Measurements from ENCODE around the gene SLC10A3.

The SLC10A3 gene

GRCh38 chrX:154466036-154466435 lies 24.4 kb downstream of the SLC10A3 start:
- Mint-ChIP-seq H3K4me3 (no peak overlapping the region), H3K4me1 (peaks cover 7% of the 10 kb centered on the region), H3K36me3 (peaks cover 23% of the 10 kb centered on the region), H3K9me3 (no peaks in the 10 kb centered on the region), H3K27ac (no peak overlapping the region), H3K27me3 (no peaks in the 10 kb centered on the region)
- no peak for ATAC-seq

GRCh38 chrX:154465601-154466000 lies 24.8 kb downstream of the SLC10A3 start:
- Mint-ChIP-seq H3K27me3 (no peaks in the 10 kb centered on the region), H3K27ac (no peak overlapping the region), H3K4me1 (peaks cover 7% of the 10 kb centered on the region), H3K36me3 (peaks cover 22% of the 10 kb centered on the region), H3K4me3 (no peak overlapping the region), H3K9me3 (no peaks in the 10 kb centered on the region)
- no peak for ATAC-seq

- Mint-ChIP-seq H3K27me3 (no peaks in the 10 kb centered on the region), H3K9me3 (no peaks in the 10 kb centered on the region), H3K4me3 (no peak overlapping the region), H3K36me3 (peaks cover 15% of the 10 kb centered on the region), H3K4me1 (peaks cover 12% of the 10 kb centered on the region), H3K27ac (no peak overlapping the region)
- ATAC-seq = no peak
These were observed 25.5 kb downstream of the SLC10A3 start for GRCh38 chrX:154464806-154465365.

GRCh38 chrX:154463611-154464220 lies 26.7 kb downstream of the SLC10A3 start:
- Mint-ChIP-seq H3K36me3 (peaks cover 12% of the 10 kb centered on the region), H3K27me3 (no peaks in the 10 kb centered on the region), H3K4me1 (peaks cover 13% of the 10 kb centered on the region), H3K9me3 (no peaks in the 10 kb centered on the region), H3K27ac (no peak overlapping the region), H3K4me3 (no peak overlapping the region)
- ATAC-seq = no peak

GRCh38 chrX:154462396-154462795 lies 28.0 kb downstream of the SLC10A3 start:
- H3K4me1 Mint-ChIP-seq = peaks cover 16% of the 10 kb centered on the region
- peaks cover 12% of the 10 kb centered on the region for H3K36me3 Mint-ChIP-seq
- H3K9me3 Mint-ChIP-seq = no peaks in the 10 kb centered on the region
- H3K27ac Mint-ChIP-seq = no peak overlapping the region
- ATAC-seq = no peak
- no peak overlapping the region for H3K4me3 Mint-ChIP-seq
- no peaks in the 10 kb centered on the region for H3K27me3 Mint-ChIP-seq

- peak overlapping the region; percentile 67 for H3K4me3 Mint-ChIP-seq
- no peak overlapping the region for H3K27ac Mint-ChIP-seq
- no peaks in the 10 kb centered on the region for H3K9me3 Mint-ChIP-seq
- H3K4me1 Mint-ChIP-seq = peaks cover 19% of the 10 kb centered on the region
- H3K36me3 Mint-ChIP-seq = peaks cover 12% of the 10 kb centered on the region
- ATAC-seq = no peak
- no peaks in the 10 kb centered on the region for H3K27me3 Mint-ChIP-seq
These were observed 30.1 kb downstream of the SLC10A3 start for GRCh38 chrX:154460326-154460725.

- no peak overlapping the region for H3K27ac Mint-ChIP-seq
- peaks cover 19% of the 10 kb centered on the region for H3K4me1 Mint-ChIP-seq
- H3K36me3 Mint-ChIP-seq = peaks cover 12% of the 10 kb centered on the region
- no peaks in the 10 kb centered on the region for H3K9me3 Mint-ChIP-seq
- H3K4me3 Mint-ChIP-seq = peak overlapping the region; percentile 67
- ATAC-seq = no peak
- H3K27me3 Mint-ChIP-seq = no peaks in the 10 kb centered on the region
These were observed 30.6 kb downstream of the SLC10A3 start for GRCh38 chrX:154459832-154460231.

GRCh38 chrX:154458954-154459778 lies 31.3 kb downstream of the SLC10A3 start:
- peak overlapping the region; percentile 48 for H3K27ac Mint-ChIP-seq
- peak overlapping the region; percentile 85 for H3K4me3 Mint-ChIP-seq
- peaks cover 15% of the 10 kb centered on the region for H3K36me3 Mint-ChIP-seq
- H3K9me3 Mint-ChIP-seq = no peaks in the 10 kb centered on the region
- H3K4me1 Mint-ChIP-seq = peaks cover 19% of the 10 kb centered on the region
- no peaks in the 10 kb centered on the region for H3K27me3 Mint-ChIP-seq
- ATAC-seq = peak; percentile 63

GRCh38 chrX:154458116-154458953 lies 32.1 kb downstream of the SLC10A3 start, which contains the start of gene PLXNA3:
TSS of gene PLXNA3 (plus strand) at chrX:154458281. CDS start at chrX:154460184, 1,903 bp downstream.
- H3K27me3 Mint-ChIP-seq = no peaks in the 10 kb centered on the region
- peak within 1 kb of the TSS; percentile 97 for H3K4me3 Mint-ChIP-seq
- peak; percentile 87 for ATAC-seq
- peaks cover 16% of the 10 kb centered on the region for H3K36me3 Mint-ChIP-seq
- peaks cover 19% of the 10 kb centered on the region for H3K4me1 Mint-ChIP-seq
- peak within 1 kb of the TSS; percentile 95 for H3K27ac Mint-ChIP-seq
- no peaks in the 10 kb centered on the region for H3K9me3 Mint-ChIP-seq

GRCh38 chrX:154457491-154458115 lies 32.8 kb downstream of the SLC10A3 start:
- Mint-ChIP-seq H3K4me1 (peaks cover 19% of the 10 kb centered on the region), H3K27ac (peak overlapping the region; percentile 95), H3K36me3 (peaks cover 16% of the 10 kb centered on the region), H3K9me3 (no peaks in the 10 kb centered on the region), H3K27me3 (no peaks in the 10 kb centered on the region), H3K4me3 (peak overlapping the region; percentile 97)
- peak; percentile 88 for ATAC-seq

- H3K27ac Mint-ChIP-seq = no peak overlapping the region
- no peaks in the 10 kb centered on the region for H3K9me3 Mint-ChIP-seq
- no peaks in the 10 kb centered on the region for H3K27me3 Mint-ChIP-seq
- H3K36me3 Mint-ChIP-seq = peaks cover 10% of the 10 kb centered on the region
- H3K4me3 Mint-ChIP-seq = no peak overlapping the region
- ATAC-seq = no peak
- peaks cover 5% of the 10 kb centered on the region for H3K4me1 Mint-ChIP-seq
These were observed 37.6 kb downstream of the SLC10A3 start for GRCh38 chrX:154452823-154453222.

- ATAC-seq = no peak
- H3K4me1 Mint-ChIP-seq = peaks cover 15% of the 10 kb centered on the region
- no peaks in the 10 kb centered on the region for H3K27me3 Mint-ChIP-seq
- no peaks in the 10 kb centered on the region for H3K9me3 Mint-ChIP-seq
- H3K27ac Mint-ChIP-seq = no peak overlapping the region
- H3K36me3 Mint-ChIP-seq = peaks cover 27% of the 10 kb centered on the region
- no peak overlapping the region for H3K4me3 Mint-ChIP-seq
These were observed 40.1 kb downstream of the SLC10A3 start for GRCh38 chrX:154450312-154450711.

GRCh38 chrX:154449618-154450017 lies 40.8 kb downstream of the SLC10A3 start:
- no peaks in the 10 kb centered on the region for H3K9me3 Mint-ChIP-seq
- ATAC-seq = no peak

GRCh38 chrX:154448484-154448883 lies 41.9 kb downstream of the SLC10A3 start:
- Mint-ChIP-seq H3K9me3 (no peaks in the 10 kb centered on the region), H3K4me3 (no peak overlapping the region), H3K27me3 (no peaks in the 10 kb centered on the region), H3K27ac (no peak overlapping the region), H3K36me3 (peaks cover 23% of the 10 kb centered on the region), H3K4me1 (peaks cover 18% of the 10 kb centered on the region)
- ATAC-seq = no peak

More at GRCh38 chrX:154449618-154450017, 40.8 kb downstream of the SLC10A3 start:
- H3K4me1 Mint-ChIP-seq = peaks cover 15% of the 10 kb centered on the region
- no peak overlapping the region for H3K27ac Mint-ChIP-seq
- H3K27me3 Mint-ChIP-seq = no peaks in the 10 kb centered on the region
- H3K36me3 Mint-ChIP-seq = peaks cover 27% of the 10 kb centered on the region
- H3K4me3 Mint-ChIP-seq = no peak overlapping the region
